Prostate gland (tissue), 2 donors: Measurements from ENCODE around the gene SLC4A1. TPM values are rescaled to one million over a fixed set of nuclear protein-coding genes. Genes with fewer than 3 reads are reported as not detected.

Experiments
- DNase-seq: peaks from one replicate; pipeline ENCODE4 v3.0.0-alpha.2; 2019; ENCODE audit warnings: low spot score
- H3K27ac ChIP-seq, 2 donors: fragments of 200-600 bp; sonication (generic); 2 replicates each; pipeline ENCODE4 v1.5.1; 2017 to 2019
- H3K27me3 ChIP-seq: fragments of 200-600 bp; sonication (generic); replicated peaks from 2 replicates; pipeline ENCODE4 v1.5.1; 2019; ENCODE audit not compliant: insufficient read depth
- H3K36me3 ChIP-seq, 2 donors: fragments of 200-600 bp; sonication (generic); 1 replicate in 1 of 2; 2 replicates in 1 of 2; pipeline versions ENCODE4 v1.5.1 to v1.8.1; 2017 to 2019
- H3K4me1 ChIP-seq: fragments of 200-600 bp; sonication (generic); replicated peaks from 2 replicates; pipeline ENCODE4 v1.5.1; 2019
- H3K4me3 ChIP-seq, 2 donors: fragments of 200-600 bp; sonication (generic); 2 replicates each; pipeline ENCODE4 v1.5.1; 2017 to 2019
- H3K9me3 ChIP-seq: fragments of 200-600 bp; sonication (generic); 2 replicates; pipeline ENCODE4 v1.5.1; 2017
- CTCF ChIP-seq, 4 experiments: fragments of 200-600 bp in 2 of 4; fragments of 450-650 bp in 2 of 4; sonication (generic) in 2 of 4; IDR thresholded peaks; 1 replicate in 3 of 4; 2 replicates in 1 of 4; pipeline ENCODE4 v1.5.1; 2016 to 2019; ENCODE audit warnings: antibody characterized with exemption in 4 of 4, mild to moderate bottlenecking in 2 of 4, moderate library complexity in 2 of 4
- POLR2A ChIP-seq: fragments of 450-650 bp; IDR thresholded peaks from one replicate; pipeline ENCODE4 v1.6.1; 2016; ENCODE audit warnings: antibody characterized with exemption, mild to moderate bottlenecking
- POLR2AphosphoS5 ChIP-seq: sonication (generic); formaldehyde crosslinking; IDR thresholded peaks from one replicate; pipeline ENCODE4 v1.6.1; 2017; ENCODE audit warnings: antibody characterized with exemption
- WGBS: methylation state at CpG from one replicate; pipeline ENCODE4 v1.1.5; 2018; 5-methylcytosine and 5-hydroxymethylcytosine counted together
- intact Hi-C: fragments of 100-400 bp; cut with DNase I; formaldehyde crosslinking; loops from one replicate; pipeline ENCODE4 v1.14.2; 2022
- total RNA-seq, 2 donors: library from RNA; depleted of rRNA; stranded (reverse); fragments of >200 nt; gene quantifications; one replicate each; pipeline ENCODE4 v1.1.0, GENCODE V29; 2016

SLC4A1 gene
- total RNA-seq, 2 donors from 2014 or later, result 0.51 TPM; not detected in 1

GRCh38 chr17:44212507-44213402 is 55.2 kb downstream of the SLC4A1 start:
- intact Hi-C loops, result loop anchor here (5.0 kb wide), 1 partner anchor 135 kb away; the partner anchor contains the start of gene GRN

GRCh38 chr17:44211281-44212265 is 56.4 kb downstream of the SLC4A1 start:
- no peak overlapping the region for H3K4me3 ChIP-seq
- H3K27me3 ChIP-seq, result no peaks in the 10 kb centered on the region
- no peak for DNase-seq
- WGBS, result 86% methylated on average over 28 of the region's 30 CpGs
- intact Hi-C loops, result loop anchor here (5.0 kb wide), 1 partner anchor 136 kb away; the partner anchor contains the start of gene GRN
- TF ChIP-seq POLR2A, result no peak
- no peak for TF ChIP-seq CTCF (IDR thresholded peaks at IDR 0.05)
- TF ChIP-seq POLR2AphosphoS5, result no peak
- H3K9me3 ChIP-seq, result no peaks in the 10 kb centered on the region
- H3K4me1 ChIP-seq, result no peaks in the 10 kb centered on the region
- no peak overlapping the region for H3K27ac ChIP-seq
- H3K36me3 ChIP-seq, result peaks cover 10 to 21% of the 10 kb centered on the region in 2 donors

More at GRCh38 chr17:44212507-44213402, 55.2 kb downstream of the SLC4A1 start:
- Histone ChIP-seq H3K9me3 (no peaks in the 10 kb centered on the region), H3K27ac (no peak overlapping the region), H3K4me3 (no peak overlapping the region), H3K36me3 (peaks cover 10 to 23% of the 10 kb centered on the region in 2 donors), H3K27me3 (no peaks in the 10 kb centered on the region), H3K4me1 (no peaks in the 10 kb centered on the region)
- TF ChIP-seq POLR2A (no peak), CTCF (IDR thresholded peaks at IDR 0.05) (no peak)
- WGBS, result 70% methylated on average over 31 of the region's 31 CpGs
- no peak for DNase-seq

- intact Hi-C loops, result loop anchor here (5.0 kb wide), 1 partner anchor 137 kb away; the partner anchor contains the start of gene GRN
Observed at GRCh38 chr17:44210342-44211192, 57.4 kb downstream of the SLC4A1 start.

More at GRCh38 chr17:44210342-44211192, 57.4 kb downstream of the SLC4A1 start:
- H3K36me3 ChIP-seq, result peaks cover 8 to 11% of the 10 kb centered on the region in 2 donors
- whole genome bisulfite sequencing, result 41% methylated on average over 44 of the region's 64 CpGs
- H3K4me3 ChIP-seq, result no peak overlapping the region
- H3K27me3 ChIP-seq, result no peaks in the 10 kb centered on the region
- no peaks in the 10 kb centered on the region for H3K9me3 ChIP-seq
- TF ChIP-seq CTCF (IDR thresholded peaks at IDR 0.05) (peak; percentile 94 to 99 (median 98)), POLR2A (no peak), POLR2AphosphoS5 (peak; percentile 73)
- H3K27ac ChIP-seq, result peak overlapping the region; percentile 24 to 50
- DNase-seq, result peak; percentile 75
- no peaks in the 10 kb centered on the region for H3K4me1 ChIP-seq
